GM23338 (cell line): Measurements from ENCODE around the gene BMPR1B. TPM values are rescaled to one million over a fixed set of nuclear protein-coding genes. Genes with fewer than 3 reads are reported as not detected.

Source experiments
- ATAC-seq: fragments of 200-7000 bp; cut with Tn5 transposase; 3 replicates; pipeline ENCODE4 v1.9.1; 2020
- DNase-seq: peaks from one replicate; pipeline ENCODE4 v3.0.0-alpha.2; 2015; ENCODE audit warnings: low spot score
- H2AFZ ChIP-seq: fragments of 200-600 bp; sonication (generic); 2 replicates; pipeline ENCODE4 v1.8.0; 2016; ENCODE audit warnings: antibody characterized with exemption, mild to moderate bottlenecking, moderate library complexity
- H3F3A ChIP-seq: fragments of 200-600 bp; sonication (generic); replicated peaks from 2 replicates; pipeline ENCODE4 v1.8.0; 2017; ENCODE audit warnings: antibody characterized with exemption, mixed run types, low read depth
- H3K27ac ChIP-seq: fragments of 200-600 bp; sonication (generic); 2 replicates; pipeline ENCODE4 v1.6.1; 2016; ENCODE audit warnings: low read depth
- H3K27me3 ChIP-seq: fragments of 200-600 bp; sonication (generic); 2 replicates; pipeline ENCODE4 v1.8.0; 2016; ENCODE audit warnings: mild to moderate bottlenecking, mixed run types, moderate library complexity; ENCODE audit not compliant: insufficient read depth
- H3K36me3 ChIP-seq: fragments of 200-600 bp; sonication (generic); 2 replicates; pipeline ENCODE4 v1.8.0; 2016; ENCODE audit warnings: mild to moderate bottlenecking; ENCODE audit not compliant: insufficient read depth
- H3K4me1 ChIP-seq: fragments of 200-600 bp; sonication (generic); 2 replicates; pipeline ENCODE4 v1.8.0; 2016; ENCODE audit warnings: mild to moderate bottlenecking, moderate library complexity; ENCODE audit not compliant: insufficient read depth
- H3K4me2 ChIP-seq: fragments of 200-600 bp; sonication (generic); 2 replicates; pipeline ENCODE4 v1.7.1; 2017; ENCODE audit warnings: mixed run types
- H3K4me3 ChIP-seq: fragments of 200-600 bp; sonication (generic); 2 replicates; pipeline ENCODE4 v1.6.1; 2016; ENCODE audit warnings: mixed run types
- H3K79me2 ChIP-seq: fragments of 200-600 bp; sonication (generic); replicated peaks from 2 replicates; pipeline ENCODE4 v1.8.0; 2017; ENCODE audit warnings: mild to moderate bottlenecking; ENCODE audit not compliant: insufficient read depth
- H3K9me2 ChIP-seq: fragments of 200-600 bp; sonication (generic); 2 replicates; pipeline ENCODE4 v1.8.0; 2017; ENCODE audit not compliant: insufficient read depth
- H4K20me1 ChIP-seq: fragments of 200-600 bp; sonication (generic); replicated peaks from 2 replicates; pipeline ENCODE4 v1.8.0; 2017; ENCODE audit warnings: mild to moderate bottlenecking; ENCODE audit not compliant: insufficient read depth
- H3K27ac Mint-ChIP-seq: 2 replicates; pipeline ENCODE4 v1.8.0; 2020; ENCODE audit warnings: inconsistent platforms, mild to moderate bottlenecking, moderate library complexity, mixed read lengths
- H3K27me3 Mint-ChIP-seq: 3 replicates; pipeline ENCODE4 v1.8.0; 2022; ENCODE audit warnings: low read depth, mild to moderate bottlenecking, moderate library complexity, mixed read lengths, inconsistent platforms; ENCODE audit not compliant: insufficient read depth, poor library complexity
- H3K36me3 Mint-ChIP-seq: 3 replicates; pipeline ENCODE4 v1.8.0; 2021; ENCODE audit warnings: low read depth, mild to moderate bottlenecking, inconsistent platforms, moderate library complexity, mixed read lengths
- H3K4me1 Mint-ChIP-seq: 3 replicates; pipeline ENCODE4 v1.8.0; 2020; ENCODE audit warnings: mild to moderate bottlenecking, inconsistent platforms, mixed read lengths
- H3K4me3 Mint-ChIP-seq: 3 replicates; pipeline ENCODE4 v1.8.0; 2021; ENCODE audit warnings: moderate library complexity, mild to moderate bottlenecking, inconsistent platforms, mixed read lengths
- H3K9me3 Mint-ChIP-seq: 3 replicates; pipeline ENCODE4 v1.8.0; 2020; ENCODE audit warnings: moderate library complexity, mild to moderate bottlenecking, inconsistent platforms, mixed read lengths
- ETS1 ChIP-seq: IDR thresholded peaks from 2 replicates; pipeline ENCODE4 v1.6.1; 2016; ENCODE audit warnings: antibody characterized with exemption
- EZH2 ChIP-seq: fragments of 200-600 bp; sonication (generic); IDR thresholded peaks from one replicate; pipeline ENCODE4 v1.8.0; 2017; ENCODE audit warnings: antibody characterized with exemption, mild to moderate bottlenecking, low read depth; ENCODE audit not compliant: unreplicated experiment
- EZH2phosphoT487 ChIP-seq: fragments of 200-600 bp; sonication (generic); IDR thresholded peaks from one replicate; pipeline ENCODE4 v1.8.1; 2018; ENCODE audit warnings: antibody characterized with exemption; ENCODE audit not compliant: unreplicated experiment
- JUNB ChIP-seq: IDR thresholded peaks from one replicate; pipeline ENCODE4 v1.6.1; 2016; ENCODE audit warnings: antibody characterized with exemption; ENCODE audit not compliant: unreplicated experiment
- POLR2AphosphoS5 ChIP-seq: IDR thresholded peaks from 2 replicates; pipeline ENCODE4 v1.6.1; 2016; ENCODE audit warnings: antibody characterized with exemption, low read depth
- STAT1 ChIP-seq: IDR thresholded peaks from one replicate; pipeline ENCODE4 v1.6.1; 2016; ENCODE audit warnings: antibody characterized with exemption; ENCODE audit not compliant: unreplicated experiment
- ZNF114 ChIP-seq: fragments of 250-450 bp; sonication (Bioruptor Pico); IDR thresholded peaks from 2 replicates; pipeline ENCODE4 v1.5.0; 2020; ENCODE audit warnings: mild to moderate bottlenecking, moderate library complexity
- polyA plus RNA-seq: library from polyadenylated mRNA; unstranded; fragments of >200 nt; fragmentation: Nextera tagmentation; extraction: Ambion mirVana; gene quantifications from 2 replicates; pipeline ENCODE4 v1.2.1, GENCODE V29; 2016
- total RNA-seq: library from RNA; depleted of rRNA; stranded (reverse); fragments of >200 nt; shearing (Covaris generic); gene quantifications from 2 replicates; pipeline ENCODE4 v1.2.3, GENCODE V29; 2014
- TF ChIP-seq, protein P1 (sequence below): fragments of 250-450 bp; sonication (Bioruptor Pico); IDR thresholded peaks from 2 replicates; pipeline ENCODE4 v1.5.0; 2020; ENCODE audit warnings: mild to moderate bottlenecking, moderate library complexity

The BMPR1B gene
- total and polyA plus RNA-seq, 2 experiments from 2014 or later, result 0.48 to 1.0 TPM

DNA sequence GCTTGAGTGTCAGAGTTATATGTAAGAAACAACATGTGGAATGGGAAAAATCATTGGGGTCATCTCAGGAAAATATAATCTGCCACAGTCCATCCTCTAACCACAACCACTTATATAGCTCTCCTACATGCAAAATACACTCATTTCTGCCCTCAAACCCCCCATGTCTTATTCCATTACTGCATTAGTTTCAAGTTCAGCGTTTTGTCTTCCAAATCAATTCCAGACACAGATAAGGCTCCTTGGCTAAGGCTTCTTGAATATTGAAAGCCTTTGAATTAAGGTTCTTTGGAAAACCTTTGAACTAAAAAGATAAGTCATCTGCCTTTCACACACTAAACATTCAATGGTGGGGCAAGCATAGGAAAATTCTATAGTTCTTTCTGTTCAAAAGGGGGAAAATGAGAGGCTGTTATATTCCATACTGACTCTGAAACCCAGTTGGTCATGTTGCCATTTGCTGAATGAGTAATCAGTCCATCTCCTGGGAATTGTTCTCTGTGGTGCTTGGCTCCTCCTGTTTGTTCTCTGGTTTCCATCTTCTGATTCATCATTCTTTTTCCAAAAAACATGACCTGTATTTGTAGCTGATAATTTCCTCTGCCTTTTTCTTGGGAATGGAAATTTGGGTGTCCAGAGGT lies 218.7 kb downstream of the BMPR1B start:
- H3K9me2 ChIP-seq, result no peaks in the 10 kb centered on the region
- no peak overlapping the region for H3K4me2 ChIP-seq
- no peaks in the 10 kb centered on the region for H3K4me1 ChIP-seq
- H3K27me3 ChIP-seq, result no peaks in the 10 kb centered on the region
- no peaks in the 10 kb centered on the region for H3K79me2 ChIP-seq
- Mint-ChIP-seq H3K27me3 (no peaks in the 10 kb centered on the region), H3K4me3 (no peak overlapping the region), H3K9me3 (no peaks in the 10 kb centered on the region), H3K36me3 (no peaks in the 10 kb centered on the region), H3K27ac (no peak overlapping the region), H3K4me1 (no peaks in the 10 kb centered on the region; the same call in 1 of the 3 replicates)
- H3K4me3 ChIP-seq, result no peak overlapping the region
- no peak for TF ChIP-seq EZH2
- no peak for TF ChIP-seq JUNB
- no peak for TF ChIP-seq ZNF114 (CRISPR knock-in tag)
- TF ChIP-seq POLR2AphosphoS5, result no peak
- no peak for TF ChIP-seq STAT1
- no peak for TF ChIP-seq EZH2phosphoT487
- TF ChIP-seq ETS1, result no peak
- TF ChIP-seq, protein P1, sequence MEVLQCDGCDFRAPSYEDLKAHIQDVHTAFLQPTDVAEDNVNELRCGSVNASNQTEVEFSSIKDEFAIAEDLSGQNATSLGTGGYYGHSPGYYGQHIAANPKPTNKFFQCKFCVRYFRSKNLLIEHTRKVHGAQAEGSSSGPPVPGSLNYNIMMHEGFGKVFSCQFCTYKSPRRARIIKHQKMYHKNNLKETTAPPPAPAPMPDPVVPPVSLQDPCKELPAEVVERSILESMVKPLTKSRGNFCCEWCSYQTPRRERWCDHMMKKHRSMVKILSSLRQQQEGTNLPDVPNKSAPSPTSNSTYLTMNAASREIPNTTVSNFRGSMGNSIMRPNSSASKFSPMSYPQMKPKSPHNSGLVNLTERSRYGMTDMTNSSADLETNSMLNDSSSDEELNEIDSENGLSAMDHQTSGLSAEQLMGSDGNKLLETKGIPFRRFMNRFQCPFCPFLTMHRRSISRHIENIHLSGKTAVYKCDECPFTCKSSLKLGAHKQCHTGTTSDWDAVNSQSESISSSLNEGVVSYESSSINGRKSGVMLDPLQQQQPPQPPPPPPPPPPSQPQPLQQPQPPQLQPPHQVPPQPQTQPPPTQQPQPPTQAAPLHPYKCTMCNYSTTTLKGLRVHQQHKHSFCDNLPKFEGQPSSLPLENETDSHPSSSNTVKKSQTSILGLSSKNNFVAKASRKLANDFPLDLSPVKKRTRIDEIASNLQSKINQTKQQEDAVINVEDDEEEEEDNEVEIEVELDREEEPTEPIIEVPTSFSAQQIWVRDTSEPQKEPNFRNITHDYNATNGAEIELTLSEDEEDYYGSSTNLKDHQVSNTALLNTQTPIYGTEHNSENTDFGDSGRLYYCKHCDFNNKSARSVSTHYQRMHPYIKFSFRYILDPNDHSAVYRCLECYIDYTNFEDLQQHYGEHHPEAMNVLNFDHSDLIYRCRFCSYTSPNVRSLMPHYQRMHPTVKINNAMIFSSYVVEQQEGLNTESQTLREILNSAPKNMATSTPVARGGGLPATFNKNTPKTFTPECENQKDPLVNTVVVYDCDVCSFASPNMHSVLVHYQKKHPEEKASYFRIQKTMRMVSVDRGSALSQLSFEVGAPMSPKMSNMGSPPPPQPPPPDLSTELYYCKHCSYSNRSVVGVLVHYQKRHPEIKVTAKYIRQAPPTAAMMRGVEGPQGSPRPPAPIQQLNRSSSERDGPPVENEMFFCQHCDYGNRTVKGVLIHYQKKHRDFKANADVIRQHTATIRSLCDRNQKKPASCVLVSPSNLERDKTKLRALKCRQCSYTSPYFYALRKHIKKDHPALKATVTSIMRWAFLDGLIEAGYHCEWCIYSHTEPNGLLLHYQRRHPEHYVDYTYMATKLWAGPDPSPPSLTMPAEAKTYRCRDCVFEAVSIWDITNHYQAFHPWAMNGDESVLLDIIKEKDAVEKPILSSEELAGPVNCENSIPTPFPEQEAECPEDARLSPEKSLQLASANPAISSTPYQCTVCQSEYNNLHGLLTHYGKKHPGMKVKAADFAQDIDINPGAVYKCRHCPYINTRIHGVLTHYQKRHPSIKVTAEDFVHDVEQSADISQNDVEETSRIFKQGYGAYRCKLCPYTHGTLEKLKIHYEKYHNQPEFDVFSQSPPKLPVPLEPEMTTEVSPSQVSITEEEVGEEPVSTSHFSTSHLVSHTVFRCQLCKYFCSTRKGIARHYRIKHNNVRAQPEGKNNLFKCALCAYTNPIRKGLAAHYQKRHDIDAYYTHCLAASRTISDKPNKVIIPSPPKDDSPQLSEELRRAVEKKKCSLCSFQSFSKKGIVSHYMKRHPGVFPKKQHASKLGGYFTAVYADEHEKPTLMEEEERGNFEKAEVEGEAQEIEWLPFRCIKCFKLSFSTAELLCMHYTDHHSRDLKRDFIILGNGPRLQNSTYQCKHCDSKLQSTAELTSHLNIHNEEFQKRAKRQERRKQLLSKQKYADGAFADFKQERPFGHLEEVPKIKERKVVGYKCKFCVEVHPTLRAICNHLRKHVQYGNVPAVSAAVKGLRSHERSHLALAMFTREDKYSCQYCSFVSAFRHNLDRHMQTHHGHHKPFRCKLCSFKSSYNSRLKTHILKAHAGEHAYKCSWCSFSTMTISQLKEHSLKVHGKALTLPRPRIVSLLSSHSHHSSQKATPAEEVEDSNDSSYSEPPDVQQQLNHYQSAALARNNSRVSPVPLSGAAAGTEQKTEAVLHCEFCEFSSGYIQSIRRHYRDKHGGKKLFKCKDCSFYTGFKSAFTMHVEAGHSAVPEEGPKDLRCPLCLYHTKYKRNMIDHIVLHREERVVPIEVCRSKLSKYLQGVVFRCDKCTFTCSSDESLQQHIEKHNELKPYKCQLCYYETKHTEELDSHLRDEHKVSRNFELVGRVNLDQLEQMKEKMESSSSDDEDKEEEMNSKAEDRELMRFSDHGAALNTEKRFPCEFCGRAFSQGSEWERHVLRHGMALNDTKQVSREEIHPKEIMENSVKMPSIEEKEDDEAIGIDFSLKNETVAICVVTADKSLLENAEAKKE, result no peak
- H3K27ac ChIP-seq, result no peak overlapping the region
- H3F3A ChIP-seq, result no peaks in the 10 kb centered on the region
- no peaks in the 10 kb centered on the region for H3K36me3 ChIP-seq
- H4K20me1 ChIP-seq, result no peaks in the 10 kb centered on the region
- DNase-seq, result no peak
- no peak for ATAC-seq
- H2AFZ ChIP-seq, result no peak overlapping the region
